A549 (cell line): ENCODE measurements around the gene PSMB11. TPM values are rescaled to one million over a fixed set of nuclear protein-coding genes. Genes with fewer than 3 reads are reported as not detected.
A peak's percentile ranks its signal among the peaks of the same experiment; 100 is the strongest.

Source experiments
- ATAC-seq, 2 experiments: fragments of 200-7000 bp in 1 of 2; fragments of >200 bp in 1 of 2; cut with Nextera tagmentation in 1 of 2; cut with Tn5 transposase in 1 of 2; 3 replicates each; pipeline versions ENCODE4 v1.8.0 to v1.9.1; 2018 to 2020; ENCODE audit warnings: mild to moderate bottlenecking in 1 of 2, moderate library complexity in 1 of 2
- CTCF ChIA-PET: fragments of 300-600 bp; sonication (Branson Sonifier 250); formaldehyde crosslinking; extraction: SDS; loops from one replicate; lab custom pipeline; 2021; ENCODE audit warnings: antibody characterized with exemption, inconsistent platforms; lab: Yijun Ruan, JAX
- POLR2A ChIA-PET: fragments of 350-600 bp; formaldehyde crosslinking; extraction: SDS; loops from one replicate; lab custom pipeline; 2021; ENCODE audit warnings: antibody characterized with exemption, inconsistent platforms; lab: Yijun Ruan, JAX
- DNase-seq, 2 experiments: peaks; one replicate each; pipeline versions ENCODE4 v3.0.0 to v3.0.0-alpha.2; 2011 to 2016; ENCODE audit warnings: low read depth in 1 of 2, low spot score in 1 of 2
- FAIRE-seq: peaks from 2 replicates; lab custom pipeline; 2011; peaks lifted over from hg19 to GRCh38; lab: Jason Lieb, UNC
- H3K27ac ChIP-seq, 2 experiments: fragments of >200 bp; sonication (Bioruptor Twin); formaldehyde crosslinking; 3 replicates each; pipeline ENCODE4 v1.5.1; 2016 to 2017
- H3K4me1 ChIP-seq: fragments of >200 bp; sonication (Bioruptor Twin); formaldehyde crosslinking; 3 replicates; pipeline ENCODE4 v1.6.1; 2016
- H3K4me2 ChIP-seq: fragments of >200 bp; sonication (Bioruptor Twin); formaldehyde crosslinking; 3 replicates; pipeline ENCODE4 v1.6.1; 2016
- H3K4me3 ChIP-seq: fragments of >200 bp; sonication (Bioruptor Twin); formaldehyde crosslinking; 3 replicates; pipeline ENCODE4 v1.5.1; 2016
- H3K9me3 ChIP-seq: fragments of >200 bp; sonication (Bioruptor Twin); formaldehyde crosslinking; 3 replicates; pipeline ENCODE4 v1.6.1; 2016
- CBX2 ChIP-seq: fragments of 200-600 bp; sonication (generic); IDR thresholded peaks from 2 replicates; pipeline ENCODE4 v1.6.1; 2016; ENCODE audit warnings: low read depth, mild to moderate bottlenecking, borderline replicate concordance
- CEBPB ChIP-seq, 2 experiments: fragments of >200 bp in 1 of 2; sonication (Bioruptor Twin) in 1 of 2; formaldehyde crosslinking in 1 of 2; IDR thresholded peaks; 2 replicates each; pipeline ENCODE4 v1.6.1; 2012 to 2016
- CHD2 ChIP-seq: fragments of 150-350 bp; IDR thresholded peaks from 2 replicates; pipeline ENCODE4 v1.6.1; 2014; ENCODE audit warnings: low read length; ENCODE audit not compliant: partially characterized antibody
- EHF ChIP-seq: fragments of 250-450 bp; sonication (Bioruptor Pico); IDR thresholded peaks from 2 replicates; pipeline ENCODE4 v1.5.0; 2020; ENCODE audit warnings: mild to moderate bottlenecking
- EP300 ChIP-seq, 2 experiments: fragments of >200 bp; sonication (Bioruptor Twin); formaldehyde crosslinking; IDR thresholded peaks; 2 replicates in 1 of 2; 3 replicates in 1 of 2; pipeline ENCODE4 v1.6.1; 2016 to 2017
- FOSL2 ChIP-seq, 2 experiments: fragments of 450-650 bp in 1 of 2; fragments of >200 bp in 1 of 2; sonication (Bioruptor Twin) in 1 of 2; formaldehyde crosslinking; IDR thresholded peaks; 2 replicates each; pipeline versions ENCODE4 v1.5.0 to v1.6.1; 2016 to 2020; ENCODE audit warnings: mild to moderate bottlenecking in 1 of 2, moderate library complexity in 1 of 2
- GATA3 ChIP-seq: IDR thresholded peaks from 2 replicates; pipeline ENCODE4 v1.6.1; 2012; ENCODE audit warnings: borderline replicate concordance
- HDAC2 ChIP-seq: fragments of 200-600 bp; sonication (generic); IDR thresholded peaks from 2 replicates; pipeline ENCODE4 v1.6.1; 2016
- HEYL ChIP-seq: fragments of 250-450 bp; sonication (Bioruptor Pico); IDR thresholded peaks from 2 replicates; pipeline ENCODE4 v1.8.0; 2021; ENCODE audit warnings: mild to moderate bottlenecking, moderate library complexity
- HOXA7 ChIP-seq: fragments of 250-450 bp; sonication (Bioruptor Pico); IDR thresholded peaks from 2 replicates; pipeline ENCODE4 v1.5.0; 2020; ENCODE audit warnings: mild to moderate bottlenecking, moderate library complexity
- HOXB5 ChIP-seq: fragments of 250-450 bp; sonication (Bioruptor Pico); IDR thresholded peaks from 2 replicates; pipeline ENCODE4 v1.5.0; 2020; ENCODE audit warnings: mild to moderate bottlenecking, moderate library complexity
- JUN ChIP-seq, 2 experiments: fragments of >200 bp; sonication (Bioruptor Twin); formaldehyde crosslinking; IDR thresholded peaks; 2 replicates in 1 of 2; 3 replicates in 1 of 2; pipeline ENCODE4 v1.6.1; 2016 to 2017
- JUNB ChIP-seq: fragments of >200 bp; sonication (Bioruptor Twin); formaldehyde crosslinking; IDR thresholded peaks from 2 replicates; pipeline ENCODE4 v1.6.1; 2016
- KDM1A ChIP-seq: fragments of 200-600 bp; sonication (generic); IDR thresholded peaks from 2 replicates; pipeline ENCODE4 v1.6.1; 2016; ENCODE audit warnings: low read depth, mild to moderate bottlenecking
- MAFK ChIP-seq: fragments of 450-650 bp; IDR thresholded peaks from 2 replicates; pipeline ENCODE4 v1.6.1; 2014; ENCODE audit not compliant: partially characterized antibody
- MAZ ChIP-seq: fragments of 150-350 bp; IDR thresholded peaks from 2 replicates; pipeline ENCODE4 v1.6.1; 2014; ENCODE audit warnings: antibody characterized with exemption, low read depth, low read length, borderline replicate concordance
- NPAS2 ChIP-seq: fragments of 250-450 bp; sonication (Bioruptor Pico); IDR thresholded peaks from 2 replicates; pipeline ENCODE4 v1.8.0; 2022; ENCODE audit warnings: mild to moderate bottlenecking, moderate library complexity, borderline replicate concordance
- POLR2A ChIP-seq: IDR thresholded peaks from 2 replicates; pipeline ENCODE4 v1.6.1; 2012; ENCODE audit warnings: mild to moderate bottlenecking, low read length
- RAD21 ChIP-seq, 2 experiments: fragments of >200 bp in 1 of 2; sonication (Bioruptor Twin) in 1 of 2; formaldehyde crosslinking in 1 of 2; IDR thresholded peaks in 1 of 2; conservative IDR thresholded peaks in 1 of 2; 2 replicates in 1 of 2; 3 replicates in 1 of 2; pipeline ENCODE4 v1.6.1; 2012 to 2018; ENCODE audit warnings: inconsistent platforms in 1 of 2
- RFX5 ChIP-seq: fragments of 450-650 bp; IDR thresholded peaks from 2 replicates; pipeline ENCODE4 v1.7.1; 2014; ENCODE audit warnings: antibody characterized with exemption, mild to moderate bottlenecking, moderate library complexity
- RNF2 ChIP-seq: fragments of 200-600 bp; sonication (generic); IDR thresholded peaks from 2 replicates; pipeline ENCODE4 v1.6.1; 2016; ENCODE audit warnings: low read depth, mild to moderate bottlenecking, antibody characterized with exemption, moderate library complexity, borderline replicate concordance
- SMC3 ChIP-seq: fragments of >200 bp; sonication (Bioruptor Twin); formaldehyde crosslinking; IDR thresholded peaks from 3 replicates; pipeline ENCODE4 v1.6.1; 2018; ENCODE audit warnings: inconsistent platforms
- TFCP2L1 ChIP-seq: fragments of 250-450 bp; sonication (Bioruptor Pico); IDR thresholded peaks from 2 replicates; pipeline ENCODE4 v1.5.0; 2021; ENCODE audit warnings: mild to moderate bottlenecking
- TP53 ChIP-seq: fragments of 250-450 bp; sonication (Bioruptor Pico); IDR thresholded peaks from 2 replicates; pipeline ENCODE4 v1.5.0; 2021; ENCODE audit warnings: mild to moderate bottlenecking, moderate library complexity
- ZFP36 ChIP-seq: fragments of 450-650 bp; IDR thresholded peaks from 2 replicates; pipeline ENCODE4 v1.6.1; 2014; ENCODE audit warnings: borderline replicate concordance; ENCODE audit not compliant: partially characterized antibody
- ZNF302 ChIP-seq: fragments of 250-450 bp; sonication (Bioruptor Pico); IDR thresholded peaks from 2 replicates; pipeline ENCODE4 v1.9.0; 2021; ENCODE audit warnings: inconsistent platforms, mild to moderate bottlenecking, moderate library complexity
- WGBS: methylation state at CpG from one replicate; pipeline ENCODE4 v1.1.6; 2017; ENCODE audit errors: missing lambda C conversion rate; 5-methylcytosine and 5-hydroxymethylcytosine counted together
- polyA plus RNA-seq, 4 experiments: library from polyadenylated mRNA; depleted of rRNA in 3 of 4; stranded (reverse); fragments of >200 nt; fragmentation: RNase III in 1 of 4; extraction: RNeasy Plus Mini Kit Qiagen cat#74134 plus additional on column Dnase treatment in 1 of 4; gene quantifications; 2 replicates in 3 of 4; 3 replicates in 1 of 4; pipeline ENCODE4 v1.2.3, GENCODE V29; 2011 to 2017
- TF ChIP-seq, protein P1 (sequence below): IDR thresholded peaks from 2 replicates; pipeline ENCODE4 v1.6.1; 2012
- TF ChIP-seq, protein P2 (sequence below): IDR thresholded peaks from 2 replicates; pipeline ENCODE4 v1.6.1; 2012
- TF ChIP-seq, protein P3 (sequence below): fragments of >200 bp; sonication (Bioruptor Twin); formaldehyde crosslinking; IDR thresholded peaks from 2 replicates; pipeline ENCODE4 v1.6.1; 2016
- TF ChIP-seq, protein P4 (sequence below): fragments of 450-650 bp; IDR thresholded peaks from 2 replicates; pipeline ENCODE4 v1.6.1; 2014; ENCODE audit warnings: antibody characterized with exemption
- TF ChIP-seq, protein P5 (sequence below): IDR thresholded peaks from 2 replicates; pipeline ENCODE4 v1.6.1; 2012; ENCODE audit warnings: low read depth, borderline replicate concordance

PSMB11 gene
- polyA plus RNA-seq, 2 of the 4 experiments (the other 2 are of a cell fraction) = not detected

DNA sequence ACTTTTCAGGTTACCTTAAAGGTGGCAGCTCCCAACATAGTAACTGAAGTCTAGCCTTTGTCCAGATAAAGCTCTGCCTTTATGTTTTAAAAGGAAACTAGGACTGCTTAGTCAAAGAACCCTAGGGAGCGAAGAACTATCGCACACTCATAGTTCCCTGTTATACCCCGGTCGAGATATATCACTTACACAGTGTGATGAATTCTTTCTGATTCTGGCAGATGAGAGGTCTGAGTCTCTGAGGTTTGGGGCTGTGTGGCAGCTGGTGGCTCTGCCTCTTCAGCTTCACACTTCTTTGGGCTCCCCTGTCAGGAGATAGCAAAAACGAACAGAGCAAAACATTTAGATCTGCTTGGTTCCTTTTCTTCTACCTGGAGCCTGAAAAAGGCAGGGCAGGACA is 36.0 kb downstream of the PSMB11 start:
- Histone ChIP-seq H3K4me3 (no peak overlapping the region), H3K27ac (peak overlapping the region; percentile 71 to 86), H3K9me3 (no peaks in the 10 kb centered on the region), H3K4me1 (peaks cover 44% of the 10 kb centered on the region), H3K4me2 (peak overlapping the region; percentile 75)
- 73% methylated on average over 5 of the region's 5 CpGs for WGBS
- ATAC-seq (0 out of 6 replicates have a peak, but pooled peaks of 1 of the 2 experiments have one; percentile 10), FAIRE-seq (no peak), DNase-seq (no peak)
- TF ChIP-seq CHD2 (no peak), EHF (CRISPR knock-in tag) (no peak), RFX5 (no peak), RAD21 (conservative IDR thresholded peaks at IDR 0.05 in 1 of 2, IDR thresholded peaks at IDR 0.05 in 1 of 2) (no peak), POLR2A (no peak)
- CTCF ChIA-PET = interaction anchor here (1.1 to 9.2 kb wide), 17 partner anchors 8 to 217 kb away, joined by 3 to 141 read pairs (median 21); partner anchors contain the start of genes ACIN1, C14orf119, CDH24 and CEBPE
- POLR2A ChIA-PET = interaction anchor here (3.5 kb wide), 1 partner anchor 17 kb away, joined by 29 read pairs; the partner anchor contains the start of genes ACIN1 and C14orf119

DNA sequence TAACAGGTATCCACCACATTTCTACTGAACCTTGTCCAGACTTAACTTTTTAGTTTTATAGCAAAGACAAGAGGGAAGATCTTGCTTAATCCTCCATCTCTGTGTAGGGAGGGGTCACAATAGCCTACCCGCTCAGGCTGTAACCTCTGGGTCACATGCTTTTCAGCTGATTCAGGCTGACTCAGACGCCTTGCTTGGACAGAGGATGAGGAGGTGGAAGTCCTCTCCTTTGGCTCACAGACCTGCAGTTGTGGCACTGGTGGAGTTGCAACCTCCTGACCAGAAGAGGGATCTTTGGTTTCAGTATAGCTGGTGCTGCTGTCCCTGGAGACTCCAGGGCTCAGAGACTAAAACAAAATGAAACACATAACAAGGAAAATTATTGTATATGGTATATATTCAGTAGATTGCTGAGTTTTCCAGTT is 36.7 kb downstream of the PSMB11 start:
- Histone ChIP-seq H3K4me3 (0 out of 3 replicates have a peak overlapping the region, but pooled peaks have one; percentile 14), H3K9me3 (no peaks in the 10 kb centered on the region), H3K27ac (peak overlapping the region; percentile 71 to 86), H3K4me2 (peak overlapping the region; percentile 75), H3K4me1 (peaks cover 44% of the 10 kb centered on the region)
- POLR2A ChIA-PET = interaction anchor here (3.5 kb wide), 1 partner anchor 16 kb away, joined by 29 read pairs; the partner anchor contains the start of genes ACIN1 and C14orf119
- no peak for TF ChIP-seq EP300 (IDR thresholded peaks at IDR 0.05)
- TF ChIP-seq, protein P1, sequence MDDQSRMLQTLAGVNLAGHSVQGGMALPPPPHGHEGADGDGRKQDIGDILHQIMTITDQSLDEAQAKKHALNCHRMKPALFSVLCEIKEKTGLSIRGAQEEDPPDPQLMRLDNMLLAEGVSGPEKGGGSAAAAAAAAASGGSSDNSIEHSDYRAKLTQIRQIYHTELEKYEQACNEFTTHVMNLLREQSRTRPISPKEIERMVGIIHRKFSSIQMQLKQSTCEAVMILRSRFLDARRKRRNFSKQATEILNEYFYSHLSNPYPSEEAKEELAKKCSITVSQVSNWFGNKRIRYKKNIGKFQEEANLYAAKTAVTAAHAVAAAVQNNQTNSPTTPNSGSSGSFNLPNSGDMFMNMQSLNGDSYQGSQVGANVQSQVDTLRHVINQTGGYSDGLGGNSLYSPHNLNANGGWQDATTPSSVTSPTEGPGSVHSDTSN = peak; percentile 58; the same call in 1 of the 2 replicates
- TF ChIP-seq FOSL2 (IDR thresholded peaks at IDR 0.05) = peak; percentile 63; the same call in 1 of the 2 replicates
- TF ChIP-seq FOSL2 (CRISPR knock-in tag; IDR thresholded peaks at IDR 0.05) = peak; percentile 78
- peak; percentile 56; the same call in 1 of the 2 replicates for TF ChIP-seq JUNB
- peak; percentile 70 for TF ChIP-seq MAFK
- TF ChIP-seq, protein P2, sequence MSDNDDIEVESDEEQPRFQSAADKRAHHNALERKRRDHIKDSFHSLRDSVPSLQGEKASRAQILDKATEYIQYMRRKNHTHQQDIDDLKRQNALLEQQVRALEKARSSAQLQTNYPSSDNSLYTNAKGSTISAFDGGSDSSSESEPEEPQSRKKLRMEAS = peak; percentile 42; the same call in 1 of the 2 replicates
- no peak for TF ChIP-seq HEYL (CRISPR knock-in tag)
- peak in 1 of 2 experiments; percentile 53; a peak in 2 of 5 replicates for TF ChIP-seq JUN (IDR thresholded peaks at IDR 0.05)
- TF ChIP-seq CBX2 = no peak
- no peak for TF ChIP-seq SMC3
- TF ChIP-seq, protein P3, sequence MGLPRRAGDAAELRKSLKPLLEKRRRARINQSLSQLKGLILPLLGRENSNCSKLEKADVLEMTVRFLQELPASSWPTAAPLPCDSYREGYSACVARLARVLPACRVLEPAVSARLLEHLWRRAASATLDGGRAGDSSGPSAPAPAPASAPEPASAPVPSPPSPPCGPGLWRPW = no peak
- peak; percentile 46 to 82; a peak in 3 of 4 replicates for TF ChIP-seq CEBPB (IDR thresholded peaks at IDR 0.05)
- TF ChIP-seq HOXA7 (CRISPR knock-in tag) = no peak
- no peak for TF ChIP-seq ZFP36
- TF ChIP-seq GATA3 = peak; percentile 16; the same call in 1 of the 2 replicates
- TF ChIP-seq, protein P4, sequence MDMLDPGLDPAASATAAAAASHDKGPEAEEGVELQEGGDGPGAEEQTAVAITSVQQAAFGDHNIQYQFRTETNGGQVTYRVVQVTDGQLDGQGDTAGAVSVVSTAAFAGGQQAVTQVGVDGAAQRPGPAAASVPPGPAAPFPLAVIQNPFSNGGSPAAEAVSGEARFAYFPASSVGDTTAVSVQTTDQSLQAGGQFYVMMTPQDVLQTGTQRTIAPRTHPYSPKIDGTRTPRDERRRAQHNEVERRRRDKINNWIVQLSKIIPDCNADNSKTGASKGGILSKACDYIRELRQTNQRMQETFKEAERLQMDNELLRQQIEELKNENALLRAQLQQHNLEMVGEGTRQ = peak; percentile 73
- TF ChIP-seq HDAC2 = no peak
- FAIRE-seq (no peak), ATAC-seq (peak; percentile 95 to 96), DNase-seq (peak; percentile 45 to 83)
- CTCF ChIA-PET = interaction anchor here (2.2 to 9.2 kb wide), 11 partner anchors 12 to 108 kb away, joined by 7 to 141 read pairs (median 25); partner anchors contain the start of genes ACIN1, C14orf119, CDH24 and CEBPE
- WGBS = 4% methylated on average over 2 of the region's 2 CpGs

DNA sequence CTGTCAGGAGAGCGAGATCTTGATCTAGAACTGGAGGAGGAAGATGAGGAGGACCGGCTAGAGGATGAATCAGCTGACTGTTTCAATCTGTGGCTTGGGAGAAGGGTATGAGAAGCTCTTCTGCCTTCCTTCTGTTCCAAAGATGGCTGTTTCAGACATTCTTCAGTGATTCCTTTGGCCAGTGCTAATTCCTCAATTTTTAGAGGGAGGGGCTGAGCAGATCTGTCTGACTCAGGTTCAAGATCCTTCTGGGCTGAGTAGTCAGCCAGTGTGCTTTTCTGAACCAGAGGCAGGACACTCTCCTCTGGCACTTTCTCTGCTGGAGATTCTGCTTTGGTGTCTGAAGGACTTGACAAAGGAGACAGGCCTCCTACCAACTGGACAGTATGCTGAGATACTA is 37.7 kb downstream of the PSMB11 start:
- no peak for DNase-seq
- FAIRE-seq = no peak
- Histone ChIP-seq H3K27ac (peak overlapping the region; percentile 71 to 86), H3K9me3 (no peaks in the 10 kb centered on the region), H3K4me3 (no peak overlapping the region), H3K4me1 (peaks cover 44% of the 10 kb centered on the region), H3K4me2 (peak overlapping the region; percentile 75; the same call in 2 of the 3 replicates)
- 90% methylated on average over 2 of the region's 2 CpGs for WGBS
- POLR2A ChIA-PET = interaction anchor here (1.7 kb wide), 1 partner anchor 15 kb away, joined by 10 read pairs; the partner anchor contains the start of genes ACIN1 and C14orf119
- CTCF ChIA-PET = interaction anchor here (0.8 to 9.2 kb wide), 8 partner anchors 8 to 107 kb away, joined by 3 to 141 read pairs (median 38); partner anchors contain the start of genes ACIN1 and C14orf119
- TF ChIP-seq HOXA7 (CRISPR knock-in tag) (no peak), MAZ (no peak), NPAS2 (CRISPR knock-in tag) (no peak), RNF2 (no peak), TP53 (CRISPR knock-in tag) (no peak), HOXB5 (no peak), EP300 (IDR thresholded peaks at IDR 0.05) (no peak), JUNB (no peak), HEYL (CRISPR knock-in tag) (no peak), TFCP2L1 (no peak), KDM1A (no peak), ZNF302 (no peak)
- TF ChIP-seq, protein P5, sequence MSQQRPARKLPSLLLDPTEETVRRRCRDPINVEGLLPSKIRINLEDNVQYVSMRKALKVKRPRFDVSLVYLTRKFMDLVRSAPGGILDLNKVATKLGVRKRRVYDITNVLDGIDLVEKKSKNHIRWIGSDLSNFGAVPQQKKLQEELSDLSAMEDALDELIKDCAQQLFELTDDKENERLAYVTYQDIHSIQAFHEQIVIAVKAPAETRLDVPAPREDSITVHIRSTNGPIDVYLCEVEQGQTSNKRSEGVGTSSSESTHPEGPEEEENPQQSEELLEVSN = no peak
- TF ChIP-seq, protein P1 = no peak
- TF ChIP-seq, all 56 proteins: peak for 0
- ATAC-seq = no peak
